GM23338 (cell line): ENCODE measurements around the gene SYT5. TPM values are rescaled to one million over a fixed set of nuclear protein-coding genes. Genes with fewer than 3 reads are reported as not detected.

Experiments
- ATAC-seq: fragments of 200-7000 bp; cut with Tn5 transposase; 3 replicates; pipeline ENCODE4 v1.9.1; 2020
- DNase-seq: peaks from one replicate; pipeline ENCODE4 v3.0.0-alpha.2; 2015; ENCODE audit warnings: low spot score
- H2AFZ ChIP-seq: fragments of 200-600 bp; sonication (generic); 2 replicates; pipeline ENCODE4 v1.8.0; 2016; ENCODE audit warnings: antibody characterized with exemption, mild to moderate bottlenecking, moderate library complexity
- H3F3A ChIP-seq: fragments of 200-600 bp; sonication (generic); replicated peaks from 2 replicates; pipeline ENCODE4 v1.8.0; 2017; ENCODE audit warnings: antibody characterized with exemption, mixed run types, low read depth
- H3K27ac ChIP-seq: fragments of 200-600 bp; sonication (generic); 2 replicates; pipeline ENCODE4 v1.6.1; 2016; ENCODE audit warnings: low read depth
- H3K27me3 ChIP-seq: fragments of 200-600 bp; sonication (generic); 2 replicates; pipeline ENCODE4 v1.8.0; 2016; ENCODE audit warnings: mild to moderate bottlenecking, mixed run types, moderate library complexity; ENCODE audit not compliant: insufficient read depth
- H3K36me3 ChIP-seq: fragments of 200-600 bp; sonication (generic); 2 replicates; pipeline ENCODE4 v1.8.0; 2016; ENCODE audit warnings: mild to moderate bottlenecking; ENCODE audit not compliant: insufficient read depth
- H3K4me1 ChIP-seq: fragments of 200-600 bp; sonication (generic); 2 replicates; pipeline ENCODE4 v1.8.0; 2016; ENCODE audit warnings: mild to moderate bottlenecking, moderate library complexity; ENCODE audit not compliant: insufficient read depth
- H3K4me2 ChIP-seq: fragments of 200-600 bp; sonication (generic); 2 replicates; pipeline ENCODE4 v1.7.1; 2017; ENCODE audit warnings: mixed run types
- H3K4me3 ChIP-seq: fragments of 200-600 bp; sonication (generic); 2 replicates; pipeline ENCODE4 v1.6.1; 2016; ENCODE audit warnings: mixed run types
- H3K79me2 ChIP-seq: fragments of 200-600 bp; sonication (generic); replicated peaks from 2 replicates; pipeline ENCODE4 v1.8.0; 2017; ENCODE audit warnings: mild to moderate bottlenecking; ENCODE audit not compliant: insufficient read depth
- H3K9me2 ChIP-seq: fragments of 200-600 bp; sonication (generic); 2 replicates; pipeline ENCODE4 v1.8.0; 2017; ENCODE audit not compliant: insufficient read depth
- H4K20me1 ChIP-seq: fragments of 200-600 bp; sonication (generic); replicated peaks from 2 replicates; pipeline ENCODE4 v1.8.0; 2017; ENCODE audit warnings: mild to moderate bottlenecking; ENCODE audit not compliant: insufficient read depth
- H3K27ac Mint-ChIP-seq: 2 replicates; pipeline ENCODE4 v1.8.0; 2020; ENCODE audit warnings: inconsistent platforms, mild to moderate bottlenecking, moderate library complexity, mixed read lengths
- H3K27me3 Mint-ChIP-seq: 3 replicates; pipeline ENCODE4 v1.8.0; 2022; ENCODE audit warnings: low read depth, mild to moderate bottlenecking, moderate library complexity, mixed read lengths, inconsistent platforms; ENCODE audit not compliant: insufficient read depth, poor library complexity
- H3K36me3 Mint-ChIP-seq: 3 replicates; pipeline ENCODE4 v1.8.0; 2021; ENCODE audit warnings: low read depth, mild to moderate bottlenecking, inconsistent platforms, moderate library complexity, mixed read lengths
- H3K4me1 Mint-ChIP-seq: 3 replicates; pipeline ENCODE4 v1.8.0; 2020; ENCODE audit warnings: mild to moderate bottlenecking, inconsistent platforms, mixed read lengths
- H3K4me3 Mint-ChIP-seq: 3 replicates; pipeline ENCODE4 v1.8.0; 2021; ENCODE audit warnings: moderate library complexity, mild to moderate bottlenecking, inconsistent platforms, mixed read lengths
- H3K9me3 Mint-ChIP-seq: 3 replicates; pipeline ENCODE4 v1.8.0; 2020; ENCODE audit warnings: moderate library complexity, mild to moderate bottlenecking, inconsistent platforms, mixed read lengths
- ETS1 ChIP-seq: IDR thresholded peaks from 2 replicates; pipeline ENCODE4 v1.6.1; 2016; ENCODE audit warnings: antibody characterized with exemption
- EZH2phosphoT487 ChIP-seq: fragments of 200-600 bp; sonication (generic); IDR thresholded peaks from one replicate; pipeline ENCODE4 v1.8.1; 2018; ENCODE audit warnings: antibody characterized with exemption; ENCODE audit not compliant: unreplicated experiment
- JUNB ChIP-seq: IDR thresholded peaks from one replicate; pipeline ENCODE4 v1.6.1; 2016; ENCODE audit warnings: antibody characterized with exemption; ENCODE audit not compliant: unreplicated experiment
- REST ChIP-seq: IDR thresholded peaks from one replicate; pipeline ENCODE4 v1.6.1; 2018; ENCODE audit warnings: antibody characterized with exemption; ENCODE audit not compliant: unreplicated experiment
- ZNF114 ChIP-seq: fragments of 250-450 bp; sonication (Bioruptor Pico); IDR thresholded peaks from 2 replicates; pipeline ENCODE4 v1.5.0; 2020; ENCODE audit warnings: mild to moderate bottlenecking, moderate library complexity
- ZNF331 ChIP-seq: fragments of 250-450 bp; sonication (Bioruptor Pico); IDR thresholded peaks from 2 replicates; pipeline ENCODE4 v1.5.0; 2020; ENCODE audit warnings: low read depth, mild to moderate bottlenecking, moderate library complexity
- ZNF462 ChIP-seq: fragments of 250-450 bp; sonication (Bioruptor Pico); IDR thresholded peaks from 2 replicates; pipeline ENCODE4 v1.5.0; 2020; ENCODE audit warnings: mild to moderate bottlenecking, moderate library complexity
- polyA plus RNA-seq: library from polyadenylated mRNA; unstranded; fragments of >200 nt; fragmentation: Nextera tagmentation; extraction: Ambion mirVana; gene quantifications from 2 replicates; pipeline ENCODE4 v1.2.1, GENCODE V29; 2016
- total RNA-seq: library from RNA; depleted of rRNA; stranded (reverse); fragments of >200 nt; shearing (Covaris generic); gene quantifications from 2 replicates; pipeline ENCODE4 v1.2.3, GENCODE V29; 2014

Gene SYT5
- total and polyA plus RNA-seq, 2 experiments from 2014 or later, result 2.1 to 4.7 TPM

- H3K9me2 ChIP-seq, result no peaks in the 10 kb centered on the region
- no peaks in the 10 kb centered on the region for H3K36me3 ChIP-seq
- H3K4me2 ChIP-seq, result no peak overlapping the region
- ATAC-seq (no peak), DNase-seq (no peak)
- H3K9me3 Mint-ChIP-seq, result no peaks in the 10 kb centered on the region
- no peaks in the 10 kb centered on the region for H3F3A ChIP-seq
- H3K27me3 Mint-ChIP-seq, result peaks cover 19% of the 10 kb centered on the region
- no peak overlapping the region for H3K4me3 ChIP-seq
- H4K20me1 ChIP-seq, result no peaks in the 10 kb centered on the region
- no peak for TF ChIP-seq ZNF331 (CRISPR knock-in tag)
- no peak for TF ChIP-seq ZNF462 (CRISPR knock-in tag)
- TF ChIP-seq ZNF114 (CRISPR knock-in tag), result no peak
- TF ChIP-seq EZH2phosphoT487, result no peak
- no peak for TF ChIP-seq REST
- no peak for TF ChIP-seq JUNB
- no peak for TF ChIP-seq ETS1
- H3K4me1 Mint-ChIP-seq, result no peaks in the 10 kb centered on the region; the same call in 2 of the 3 replicates
- no peak overlapping the region for H2AFZ ChIP-seq
- no peaks in the 10 kb centered on the region for H3K79me2 ChIP-seq
- no peaks in the 10 kb centered on the region for H3K4me1 ChIP-seq
- H3K27me3 ChIP-seq, result peaks cover 17% of the 10 kb centered on the region
- H3K27ac Mint-ChIP-seq, result no peak overlapping the region
- no peak overlapping the region for H3K4me3 Mint-ChIP-seq
- H3K27ac ChIP-seq, result no peak overlapping the region
- no peaks in the 10 kb centered on the region for H3K36me3 Mint-ChIP-seq
These were observed 6.0 kb upstream of the SYT5 start for GRCh38 chr19:55186080-55186479.
